Neural progenitor cell (in vitro differentiated cells): ENCODE results near the gene GRIK2. TPM values are rescaled to one million over a fixed set of nuclear protein-coding genes. Genes with fewer than 3 reads are reported as not detected.
A peak's percentile ranks its signal among the peaks of the same experiment; 100 is the strongest.

ENCODE experiments used
- DNase-seq: peaks from one replicate; pipeline ENCODE4 v3.0.0-alpha.2; 2016; ENCODE audit warnings: low spot score
- H2AFZ ChIP-seq: fragments of 200-600 bp; sonication (generic); replicated peaks from 2 replicates; pipeline ENCODE4 v1.6.1; 2016; ENCODE audit warnings: antibody characterized with exemption
- H3F3A ChIP-seq: fragments of 200-600 bp; sonication (generic); 2 replicates; pipeline ENCODE4 v1.6.1; 2016; ENCODE audit warnings: antibody characterized with exemption, low read depth
- H3K27ac ChIP-seq: fragments of 200-600 bp; sonication (generic); 2 replicates; pipeline ENCODE4 v1.5.1; 2016; ENCODE audit warnings: mild to moderate bottlenecking
- H3K27me3 ChIP-seq: fragments of 200-600 bp; sonication (generic); 2 replicates; pipeline ENCODE4 v1.6.1; 2016; ENCODE audit warnings: mild to moderate bottlenecking, moderate library complexity
- H3K36me3 ChIP-seq: fragments of 200-600 bp; sonication (generic); 2 replicates; pipeline ENCODE4 v1.5.1; 2016
- H3K4me1 ChIP-seq: fragments of 200-600 bp; sonication (generic); 2 replicates; pipeline ENCODE4 v1.6.1; 2016; ENCODE audit warnings: mixed run types
- H3K4me2 ChIP-seq: fragments of 200-600 bp; sonication (generic); 2 replicates; pipeline ENCODE4 v1.6.1; 2016
- H3K4me3 ChIP-seq: fragments of 200-600 bp; sonication (generic); 2 replicates; pipeline ENCODE4 v1.5.1; 2016
- H3K79me2 ChIP-seq: fragments of 200-600 bp; sonication (generic); 2 replicates; pipeline ENCODE4 v1.6.1; 2016; ENCODE audit warnings: low read depth
- H3K9ac ChIP-seq: fragments of 200-600 bp; sonication (generic); 2 replicates; pipeline ENCODE4 v1.6.1; 2016
- H3K9me3 ChIP-seq: fragments of 200-600 bp; sonication (generic); 2 replicates; pipeline ENCODE4 v1.5.1; 2016; ENCODE audit warnings: low read depth
- H4K20me1 ChIP-seq: fragments of 200-600 bp; sonication (generic); 2 replicates; pipeline ENCODE4 v1.6.1; 2016; ENCODE audit warnings: low read depth
- H3K27ac Mint-ChIP-seq: 3 replicates; pipeline ENCODE4 v1.8.0; 2021; ENCODE audit warnings: mixed read lengths
- H3K27me3 Mint-ChIP-seq: 2 replicates; pipeline ENCODE4 v1.8.0; 2022; ENCODE audit warnings: low read depth, mild to moderate bottlenecking, inconsistent platforms, moderate library complexity, mixed read lengths; ENCODE audit not compliant: insufficient read depth
- H3K36me3 Mint-ChIP-seq: 3 replicates; pipeline ENCODE4 v1.8.0; 2021; ENCODE audit warnings: mixed read lengths
- H3K4me1 Mint-ChIP-seq: 3 replicates; pipeline ENCODE4 v1.8.0; 2021; ENCODE audit warnings: mixed read lengths
- H3K4me3 Mint-ChIP-seq: 3 replicates; pipeline ENCODE4 v1.8.0; 2021; ENCODE audit warnings: mild to moderate bottlenecking, moderate library complexity, mixed read lengths
- H3K9me3 Mint-ChIP-seq: 3 replicates; pipeline ENCODE4 v1.8.0; 2020; ENCODE audit warnings: mixed read lengths
- CTCF ChIP-seq: fragments of 200-600 bp; sonication (generic); IDR thresholded peaks from 2 replicates; pipeline ENCODE4 v1.5.1; 2017; ENCODE audit warnings: antibody characterized with exemption, mild to moderate bottlenecking
- EZH2 ChIP-seq: fragments of 200-600 bp; sonication (generic); IDR thresholded peaks from 2 replicates; pipeline ENCODE4 v1.6.1; 2017; ENCODE audit warnings: antibody characterized with exemption, mild to moderate bottlenecking, moderate library complexity
- EZH2phosphoT487 ChIP-seq: fragments of 200-600 bp; sonication (generic); IDR thresholded peaks from 2 replicates; pipeline ENCODE4 v1.6.1; 2017; ENCODE audit warnings: antibody characterized with exemption
- total RNA-seq: library from RNA; depleted of rRNA; stranded (reverse); fragments of >200 nt; gene quantifications from 2 replicates; pipeline ENCODE4 v1.2.3, GENCODE V29; 2015; ENCODE audit warnings: low replicate concordance

GRIK2 gene
- total RNA-seq, 1 donor from 2014 or later = 0.88 TPM

GRCh38 chr6:101912311-101912710 is 518.8 kb downstream of the GRIK2 start:
- no peak overlapping the region for H3K9ac ChIP-seq
- Mint-ChIP-seq H3K27ac (peak overlapping the region; percentile 53), H3K4me3 (no peak overlapping the region), H3K27me3 (no peaks in the 10 kb centered on the region), H3K9me3 (no peaks in the 10 kb centered on the region), H3K4me1 (peaks cover 20% of the 10 kb centered on the region), H3K36me3 (no peaks in the 10 kb centered on the region)
- H3K4me1 ChIP-seq = peaks cover 12% of the 10 kb centered on the region
- H3K9me3 ChIP-seq = no peaks in the 10 kb centered on the region
- H2AFZ ChIP-seq = peak overlapping the region; percentile 82
- no peaks in the 10 kb centered on the region for H3K79me2 ChIP-seq
- peak; percentile 46 for DNase-seq
- no peak for TF ChIP-seq EZH2phosphoT487
- TF ChIP-seq CTCF = no peak
- TF ChIP-seq EZH2 = no peak
- no peaks in the 10 kb centered on the region for H3K36me3 ChIP-seq
- no peaks in the 10 kb centered on the region for H4K20me1 ChIP-seq
- peak overlapping the region; percentile 46 for H3K4me2 ChIP-seq
- no peaks in the 10 kb centered on the region for H3F3A ChIP-seq
- H3K27me3 ChIP-seq = no peaks in the 10 kb centered on the region
- peak overlapping the region; percentile 60 for H3K27ac ChIP-seq
- H3K4me3 ChIP-seq = no peak overlapping the region

DNA sequence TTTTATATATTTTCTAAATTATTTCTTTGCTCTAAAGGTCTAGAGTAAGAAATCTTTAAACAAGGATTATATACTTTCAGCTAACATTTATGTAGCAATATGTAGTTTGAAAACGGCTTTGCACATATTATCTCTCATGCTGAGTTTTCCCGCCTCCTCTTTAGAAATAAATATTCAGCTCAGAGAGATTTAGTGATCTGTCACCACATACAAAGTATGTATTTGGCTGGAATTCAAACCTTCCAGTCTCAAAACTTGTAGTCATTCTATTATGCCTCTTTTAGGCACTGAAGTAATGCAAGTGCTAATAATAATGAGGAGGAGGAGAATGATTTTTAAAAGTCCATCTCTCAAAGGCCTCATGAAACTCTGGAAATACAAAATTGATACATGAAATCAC is 525.0 kb downstream of the GRIK2 start:
- H3K27me3 Mint-ChIP-seq = no peaks in the 10 kb centered on the region
- no peaks in the 10 kb centered on the region for H3K27me3 ChIP-seq
- H3K4me3 Mint-ChIP-seq = no peak overlapping the region
- H3K27ac Mint-ChIP-seq = no peak overlapping the region
- no peaks in the 10 kb centered on the region for H3K9me3 Mint-ChIP-seq
- TF ChIP-seq EZH2phosphoT487 = no peak
- TF ChIP-seq EZH2 = no peak
- TF ChIP-seq CTCF = no peak
- H3K4me3 ChIP-seq = no peak overlapping the region
- H2AFZ ChIP-seq = no peak overlapping the region
- H3K27ac ChIP-seq = no peak overlapping the region
- no peaks in the 10 kb centered on the region for H3K36me3 Mint-ChIP-seq
- no peaks in the 10 kb centered on the region for H3F3A ChIP-seq
- no peaks in the 10 kb centered on the region for H3K36me3 ChIP-seq
- H3K9ac ChIP-seq = no peak overlapping the region
- no peaks in the 10 kb centered on the region for H3K9me3 ChIP-seq
- DNase-seq = no peak
- H3K79me2 ChIP-seq = no peaks in the 10 kb centered on the region
- H4K20me1 ChIP-seq = no peaks in the 10 kb centered on the region
- H3K4me1 ChIP-seq = no peaks in the 10 kb centered on the region
- no peaks in the 10 kb centered on the region for H3K4me1 Mint-ChIP-seq
- no peak overlapping the region for H3K4me2 ChIP-seq

GRCh38 chr6:101921829-101922450 is 528.4 kb downstream of the GRIK2 start:
- Histone ChIP-seq H3K79me2 (no peaks in the 10 kb centered on the region), H3K27ac (no peak overlapping the region), H4K20me1 (no peaks in the 10 kb centered on the region), H3K4me2 (no peak overlapping the region), H3K36me3 (no peaks in the 10 kb centered on the region), H3K9ac (no peak overlapping the region), H3F3A (no peaks in the 10 kb centered on the region), H3K9me3 (no peaks in the 10 kb centered on the region), H3K4me3 (no peak overlapping the region), H2AFZ (no peak overlapping the region), H3K27me3 (no peaks in the 10 kb centered on the region), H3K4me1 (no peaks in the 10 kb centered on the region)
- no peaks in the 10 kb centered on the region for H3K9me3 Mint-ChIP-seq
- DNase-seq = no peak
- no peaks in the 10 kb centered on the region for H3K27me3 Mint-ChIP-seq
- H3K4me3 Mint-ChIP-seq = no peak overlapping the region
- no peaks in the 10 kb centered on the region for H3K36me3 Mint-ChIP-seq
- no peak overlapping the region for H3K27ac Mint-ChIP-seq
- peaks cover 3% of the 10 kb centered on the region for H3K4me1 Mint-ChIP-seq
- TF ChIP-seq CTCF (no peak), EZH2phosphoT487 (no peak), EZH2 (no peak)
